Endothelial cell of umbilical vein (primary cell): Measurements from ENCODE around the gene SMC3. TPM values are rescaled to one million over a fixed set of nuclear protein-coding genes. Genes with fewer than 3 reads are reported as not detected.
A peak's percentile ranks its signal among the peaks of the same experiment; 100 is the strongest.

Source experiments
- BruUV-seq: library from RNA; stranded (reverse); fragments of 400-500 nt; replicated peaks from 2 replicates; lab custom pipeline; 2021; lab: Mats Ljungman, UMichigan
- CTCF ChIA-PET: fragments of 300-600, 350-600 bp; sonication (Branson Sonifier 250); formaldehyde crosslinking; loops from one replicate; lab custom pipeline; 2021; ENCODE audit warnings: antibody characterized with exemption, inconsistent platforms; lab: Charles Lee
- POLR2A ChIA-PET: fragments of 300-600, 350-600 bp; sonication (Branson Sonifier 250); formaldehyde crosslinking; loops from one replicate; lab custom pipeline; 2021; ENCODE audit warnings: antibody characterized with exemption, inconsistent platforms; lab: Charles Lee
- DNase-seq: peaks from one replicate; pipeline ENCODE4 v3.0.0-alpha.2; 2011; ENCODE audit warnings: low read depth, low spot score
- FAIRE-seq: peaks from 2 replicates; lab custom pipeline; 2011; peaks lifted over from hg19 to GRCh38; lab: Jason Lieb, UNC
- H2AFZ ChIP-seq: 2 replicates; pipeline ENCODE4 v1.6.0; 2012; ENCODE audit warnings: low read depth, low read length, control low read depth, inconsistent platforms
- H3K27ac ChIP-seq: 2 replicates; pipeline ENCODE4 v1.5.1; 2011; ENCODE audit warnings: low read depth, mild to moderate bottlenecking, control low read depth, low read length, moderate library complexity; ENCODE audit not compliant: insufficient read depth
- H3K27me3 ChIP-seq, 2 experiments: 2 replicates each; pipeline versions ENCODE4 v1.6.0 to v1.6.1; 2011; ENCODE audit warnings: low read length in 2 of 2, mixed read lengths in 1 of 2; ENCODE audit not compliant: control insufficient read depth in 2 of 2, insufficient read depth in 2 of 2
- H3K36me3 ChIP-seq, 2 experiments: 2 replicates in 1 of 2; 3 replicates in 1 of 2; pipeline ENCODE4 v1.5.1; 2011; ENCODE audit warnings: low read length in 2 of 2, mild to moderate bottlenecking in 1 of 2, moderate library complexity in 1 of 2; ENCODE audit not compliant: control insufficient read depth in 2 of 2, insufficient read depth in 2 of 2; ENCODE audit errors: extremely low read depth in 1 of 2
- H3K4me1 ChIP-seq: 3 replicates; pipeline ENCODE4 v1.5.1; 2011; ENCODE audit warnings: mild to moderate bottlenecking, low read length; ENCODE audit not compliant: control insufficient read depth, insufficient read depth; ENCODE audit errors: extremely low read depth
- H3K4me2 ChIP-seq: 2 replicates; pipeline ENCODE4 v1.6.1; 2011; ENCODE audit warnings: low read length, control low read depth, mixed read lengths; ENCODE audit not compliant: insufficient read depth
- H3K4me3 ChIP-seq, 3 experiments: fragments of 200-600 bp in 1 of 3; sonication (generic), shearing (Covaris generic) in 1 of 3; replicated peaks in 1 of 3; 2 replicates each; pipeline ENCODE4 v1.5.1; 2011 to 2016; ENCODE audit warnings: control low read depth in 3 of 3, low read length in 3 of 3, mild to moderate bottlenecking in 2 of 3, inconsistent platforms in 1 of 3, low read depth in 1 of 3, moderate library complexity in 1 of 3; ENCODE audit not compliant: insufficient read depth in 1 of 3
- H3K79me2 ChIP-seq: 2 replicates; pipeline ENCODE4 v1.6.0; 2012; ENCODE audit warnings: low read length, inconsistent platforms; ENCODE audit not compliant: control insufficient read depth, insufficient read depth
- H3K9ac ChIP-seq: replicated peaks from 2 replicates; pipeline ENCODE3; 2011; ENCODE audit warnings: low read length, control low read depth; ENCODE audit not compliant: insufficient read depth; ENCODE audit errors: extremely low read depth
- H3K9me1 ChIP-seq: replicated peaks from 3 replicates; pipeline ENCODE4 v1.6.0; 2011; ENCODE audit warnings: mild to moderate bottlenecking, low read length; ENCODE audit not compliant: control insufficient read depth, insufficient read depth; ENCODE audit errors: extremely low read depth
- H3K9me3 ChIP-seq: replicated peaks from 2 replicates; pipeline ENCODE4 v1.5.1; 2012; ENCODE audit warnings: low read length, inconsistent platforms; ENCODE audit not compliant: control insufficient read depth, insufficient read depth
- H4K20me1 ChIP-seq: replicated peaks from 2 replicates; pipeline ENCODE3; 2011; ENCODE audit warnings: mild to moderate bottlenecking, low read length; ENCODE audit not compliant: control insufficient read depth, insufficient read depth; ENCODE audit errors: extremely low read depth
- EZH2 ChIP-seq: IDR thresholded peaks from 2 replicates; pipeline ENCODE4 v1.6.1; 2012; ENCODE audit warnings: borderline replicate concordance, low read depth, mild to moderate bottlenecking, moderate library complexity, low read length, inconsistent platforms; ENCODE audit not compliant: severe bottlenecking
- FOS ChIP-seq: IDR thresholded peaks from 2 replicates; pipeline ENCODE4 v1.6.1; 2011; ENCODE audit warnings: mild to moderate bottlenecking, low read length, moderate library complexity, borderline replicate concordance; ENCODE audit not compliant: insufficient read depth
- GATA2 ChIP-seq: IDR thresholded peaks from 2 replicates; pipeline ENCODE4 v1.7.0; 2011; ENCODE audit warnings: low read depth, mild to moderate bottlenecking, moderate library complexity, mixed read lengths, low read length; ENCODE audit not compliant: insufficient read length, insufficient read depth
- JUN ChIP-seq: IDR thresholded peaks from 2 replicates; pipeline ENCODE4 v1.6.1; 2011; ENCODE audit warnings: borderline replicate concordance, low read depth; ENCODE audit not compliant: insufficient read length, insufficient read depth
- MYC ChIP-seq: IDR thresholded peaks from one replicate; pipeline ENCODE4 v1.6.1; 2011; ENCODE audit warnings: mild to moderate bottlenecking, low read depth, low read length
- POLR2A ChIP-seq: IDR thresholded peaks from 2 replicates; pipeline ENCODE4 v1.6.1; 2012; ENCODE audit warnings: low read depth, mild to moderate bottlenecking, control low read depth, low read length
- POLR2AphosphoS5 ChIP-seq: IDR thresholded peaks from 2 replicates; pipeline ENCODE4 v1.6.1; 2012; ENCODE audit warnings: low read depth, mild to moderate bottlenecking, control low read depth, low read length, moderate library complexity; ENCODE audit not compliant: insufficient read depth
- dilution Hi-C: fragments of 300-500 bp; cut with MboI; formaldehyde crosslinking; loops from one replicate; pipeline ENCODE4 v1.15.0; 2019; ENCODE audit warnings: low sequenced_read_pairs; ENCODE audit not compliant: extremely low pct_ligation_motif_present
- intact Hi-C: fragments of 100-400 bp; cut with micrococcal nuclease; formaldehyde crosslinking; loops from one replicate; pipeline ENCODE4 v1.10.0; 2022
- polyA plus RNA-seq, 4 experiments: library from polyadenylated mRNA; depleted of rRNA in 3 of 4; stranded (reverse) in 3 of 4; unstranded in 1 of 4; fragments of >200 nt; gene quantifications; 2 replicates each; pipeline versions ENCODE4 v1.2.1 to v1.2.3, GENCODE V29; 2011 to 2012; ENCODE audit warnings: missing spikeins in 1 of 4
- total RNA-seq: library from RNA; stranded (reverse); gene quantifications from 2 replicates; pipeline ENCODE4 v1.2.3, GENCODE V29; 2021
- TF ChIP-seq, protein P1 (sequence below), 2 donors: IDR thresholded peaks; 1 replicate in 1 of 2; 2 replicates in 1 of 2; pipeline ENCODE4 v1.5.1; 2011; ENCODE audit warnings: low read length in 2 of 2, mild to moderate bottlenecking in 2 of 2, moderate library complexity in 2 of 2, control low read depth in 1 of 2, inconsistent platforms in 1 of 2, low read depth in 1 of 2; ENCODE audit not compliant: insufficient read depth in 1 of 2; ENCODE audit errors: extremely low read depth in 1 of 2
- TF ChIP-seq, protein P2 (sequence below): IDR thresholded peaks from 2 replicates; pipeline ENCODE4 v1.6.1; 2011; ENCODE audit not compliant: insufficient read depth, insufficient read length

SMC3 gene
- total and polyA plus RNA-seq, 2 donors (not counting 3 experiments of a cell fraction or from before 2014, with no cell fraction given): 5.5 to 44.2 TPM

DNA sequence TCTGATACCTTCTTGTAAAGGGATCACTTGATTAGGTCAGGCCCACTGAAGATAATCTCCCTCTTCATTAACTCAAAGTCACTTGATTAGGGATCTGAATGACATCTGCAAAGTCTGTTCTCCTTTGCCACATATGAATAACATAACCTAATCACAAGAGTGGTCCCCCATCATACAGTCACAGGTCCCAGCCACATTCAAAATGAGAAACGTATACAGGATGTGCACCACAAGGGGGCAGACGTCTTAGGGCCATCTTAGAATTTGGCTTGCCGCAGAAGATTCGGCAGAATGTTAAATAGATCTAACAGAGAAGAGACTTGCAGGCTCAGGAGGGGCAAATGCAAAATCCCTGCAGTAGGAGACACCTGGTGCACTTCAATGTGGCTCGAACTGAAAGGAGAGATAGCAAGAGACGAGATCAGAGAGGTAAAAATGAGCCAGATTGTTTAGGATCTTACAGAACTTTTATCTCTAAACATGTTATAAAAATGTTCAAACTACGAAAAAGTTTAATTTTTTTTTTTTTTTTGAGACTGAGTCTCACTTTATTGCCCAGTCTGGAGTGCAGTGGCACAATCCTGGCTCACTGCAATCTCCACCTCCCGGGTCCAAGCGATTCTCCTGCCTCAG, 10.4 kb upstream of the SMC3 start:
- TF ChIP-seq, protein P1, sequence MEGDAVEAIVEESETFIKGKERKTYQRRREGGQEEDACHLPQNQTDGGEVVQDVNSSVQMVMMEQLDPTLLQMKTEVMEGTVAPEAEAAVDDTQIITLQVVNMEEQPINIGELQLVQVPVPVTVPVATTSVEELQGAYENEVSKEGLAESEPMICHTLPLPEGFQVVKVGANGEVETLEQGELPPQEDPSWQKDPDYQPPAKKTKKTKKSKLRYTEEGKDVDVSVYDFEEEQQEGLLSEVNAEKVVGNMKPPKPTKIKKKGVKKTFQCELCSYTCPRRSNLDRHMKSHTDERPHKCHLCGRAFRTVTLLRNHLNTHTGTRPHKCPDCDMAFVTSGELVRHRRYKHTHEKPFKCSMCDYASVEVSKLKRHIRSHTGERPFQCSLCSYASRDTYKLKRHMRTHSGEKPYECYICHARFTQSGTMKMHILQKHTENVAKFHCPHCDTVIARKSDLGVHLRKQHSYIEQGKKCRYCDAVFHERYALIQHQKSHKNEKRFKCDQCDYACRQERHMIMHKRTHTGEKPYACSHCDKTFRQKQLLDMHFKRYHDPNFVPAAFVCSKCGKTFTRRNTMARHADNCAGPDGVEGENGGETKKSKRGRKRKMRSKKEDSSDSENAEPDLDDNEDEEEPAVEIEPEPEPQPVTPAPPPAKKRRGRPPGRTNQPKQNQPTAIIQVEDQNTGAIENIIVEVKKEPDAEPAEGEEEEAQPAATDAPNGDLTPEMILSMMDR (IDR thresholded peaks at IDR 0.05; ENCODE audit: extremely low read depth in 1 of 2, insufficient read depth in 1 of 2, low read depth in 1 of 2, low read length in 2 of 2): peak; percentile 38 to 63
- TF ChIP-seq GATA2: no peak
- Histone ChIP-seq H3K4me3 (no peak overlapping the region), H3K4me2 (no peak overlapping the region), H3K27ac (no peak overlapping the region), H3K9me1 (no peaks in the 10 kb centered on the region), H3K9me3 (no peaks in the 10 kb centered on the region), H3K9ac (no peak overlapping the region), H4K20me1 (no peaks in the 10 kb centered on the region), H3K79me2 (no peaks in the 10 kb centered on the region), H3K36me3 (no peaks in the 10 kb centered on the region), H3K4me1 (no peaks in the 10 kb centered on the region), H2AFZ (peak overlapping the region; percentile 84), H3K27me3 (peaks cover 2% of the 10 kb centered on the region in 2 experiments)
- intact Hi-C loops: loop anchor here (5.0 kb wide), 1 partner anchor 1760 kb away; no protein-coding TSS in a partner anchor
- peak; percentile 72 for FAIRE-seq
- dilution Hi-C loops: no loop called here
- ChIA-PET CTCF (interaction anchor here (1.9 to 4.1 kb wide), 3 partner anchors 9 to 247 kb away, joined by 4 to 24 read pairs (median 12); no protein-coding TSS in a partner anchor), POLR2A (no interaction called here)
- DNase-seq: peak; percentile 44
- BruUV-seq: no TSS peak

DNA sequence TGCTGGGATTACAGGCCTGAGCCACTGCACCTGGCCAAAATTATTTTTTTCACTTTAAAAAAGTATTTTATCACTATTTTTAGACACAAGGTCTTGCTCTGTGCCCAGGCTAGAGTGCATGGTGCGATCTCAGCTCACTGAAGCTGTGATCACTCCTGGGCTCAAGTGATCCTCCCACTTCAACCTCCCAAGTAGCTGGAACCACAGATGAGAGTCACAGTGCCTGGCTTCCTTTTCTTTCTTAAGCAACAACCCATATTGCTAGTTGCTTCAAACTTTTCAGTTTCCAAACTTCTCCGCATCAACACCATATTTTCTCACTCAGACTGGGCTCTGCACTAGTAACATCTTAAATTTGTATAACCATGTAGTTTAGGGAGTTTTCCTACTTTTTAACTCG, 9.5 kb upstream of the SMC3 start:
- no peak overlapping the region for H3K27ac ChIP-seq
- H3K27me3 ChIP-seq: peaks cover 2% of the 10 kb centered on the region in 2 experiments
- POLR2A ChIA-PET: no interaction called here
- H3K4me1 ChIP-seq: no peaks in the 10 kb centered on the region
- no peaks in the 10 kb centered on the region for H3K9me3 ChIP-seq
- H3K79me2 ChIP-seq: no peaks in the 10 kb centered on the region
- no peak overlapping the region for H2AFZ ChIP-seq
- intact Hi-C loops: loop anchor here (5.0 kb wide), 1 partner anchor 1759 kb away; no protein-coding TSS in a partner anchor
- H3K36me3 ChIP-seq: no peaks in the 10 kb centered on the region
- no peak overlapping the region for H3K9ac ChIP-seq
- no peaks in the 10 kb centered on the region for H4K20me1 ChIP-seq
- CTCF ChIA-PET: interaction anchor here (0.7 to 4.1 kb wide), 5 partner anchors 10 to 248 kb away, joined by 3 to 24 read pairs (median 4); no protein-coding TSS in a partner anchor
- H3K9me1 ChIP-seq: no peaks in the 10 kb centered on the region
- BruUV-seq: no TSS peak
- no peak overlapping the region for H3K4me2 ChIP-seq
- dilution Hi-C loops: no loop called here
- DNase-seq: no peak
- TF ChIP-seq GATA2 (no peak), POLR2A (no peak), FOS (no peak), MYC (no peak), JUN (no peak), EZH2 (no peak), POLR2AphosphoS5 (no peak)
- TF ChIP-seq, protein P2, sequence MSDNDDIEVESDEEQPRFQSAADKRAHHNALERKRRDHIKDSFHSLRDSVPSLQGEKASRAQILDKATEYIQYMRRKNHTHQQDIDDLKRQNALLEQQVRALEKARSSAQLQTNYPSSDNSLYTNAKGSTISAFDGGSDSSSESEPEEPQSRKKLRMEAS: no peak
- TF ChIP-seq, protein P1 (IDR thresholded peaks at IDR 0.05; ENCODE audit: extremely low read depth in 1 of 2, insufficient read depth in 1 of 2, low read depth in 1 of 2, low read length in 2 of 2): no peak
- H3K4me3 ChIP-seq: no peak overlapping the region
- no peak for FAIRE-seq
